DOHH2 (cell line): Measurements from ENCODE around the gene PRELID2.

ENCODE experiments used
- EZH2phosphoT487 ChIP-seq: fragments of 200-600 bp; sonication (generic); IDR thresholded peaks from 2 replicates; pipeline ENCODE4 v1.6.1; 2017; ENCODE audit warnings: borderline replicate concordance, mild to moderate bottlenecking, antibody characterized with exemption, low read length, moderate library complexity, mixed read lengths
- TF ChIP-seq, protein P1 (sequence below): fragments of 200-600 bp; sonication (generic); IDR thresholded peaks from one replicate; pipeline ENCODE4 v1.5.1; 2014; ENCODE audit warnings: antibody characterized with exemption, mild to moderate bottlenecking, low read depth, low read length; ENCODE audit not compliant: poor library complexity, severe bottlenecking

DNA sequence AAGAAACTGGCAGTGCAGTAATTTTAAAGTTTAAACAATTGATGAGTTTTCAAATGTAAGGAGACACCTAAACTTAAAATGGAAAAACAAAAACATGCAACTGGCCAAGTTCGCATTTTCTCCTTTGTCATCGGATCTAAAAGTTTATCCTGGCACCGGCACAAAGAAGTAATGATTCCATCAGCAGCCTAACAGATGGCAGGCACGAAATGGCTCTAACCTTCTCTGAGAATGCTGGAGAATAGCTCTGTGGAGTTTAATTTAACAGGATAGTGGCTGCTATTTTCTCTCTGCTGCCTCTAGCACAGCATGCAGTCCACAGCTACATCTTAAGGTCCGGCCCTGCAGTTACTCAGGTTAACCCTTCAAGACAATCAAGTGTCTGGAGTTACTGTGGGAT, 82.2 kb downstream of the PRELID2 start:
- TF ChIP-seq EZH2phosphoT487, result no peak
- TF ChIP-seq, protein P1, sequence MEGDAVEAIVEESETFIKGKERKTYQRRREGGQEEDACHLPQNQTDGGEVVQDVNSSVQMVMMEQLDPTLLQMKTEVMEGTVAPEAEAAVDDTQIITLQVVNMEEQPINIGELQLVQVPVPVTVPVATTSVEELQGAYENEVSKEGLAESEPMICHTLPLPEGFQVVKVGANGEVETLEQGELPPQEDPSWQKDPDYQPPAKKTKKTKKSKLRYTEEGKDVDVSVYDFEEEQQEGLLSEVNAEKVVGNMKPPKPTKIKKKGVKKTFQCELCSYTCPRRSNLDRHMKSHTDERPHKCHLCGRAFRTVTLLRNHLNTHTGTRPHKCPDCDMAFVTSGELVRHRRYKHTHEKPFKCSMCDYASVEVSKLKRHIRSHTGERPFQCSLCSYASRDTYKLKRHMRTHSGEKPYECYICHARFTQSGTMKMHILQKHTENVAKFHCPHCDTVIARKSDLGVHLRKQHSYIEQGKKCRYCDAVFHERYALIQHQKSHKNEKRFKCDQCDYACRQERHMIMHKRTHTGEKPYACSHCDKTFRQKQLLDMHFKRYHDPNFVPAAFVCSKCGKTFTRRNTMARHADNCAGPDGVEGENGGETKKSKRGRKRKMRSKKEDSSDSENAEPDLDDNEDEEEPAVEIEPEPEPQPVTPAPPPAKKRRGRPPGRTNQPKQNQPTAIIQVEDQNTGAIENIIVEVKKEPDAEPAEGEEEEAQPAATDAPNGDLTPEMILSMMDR, result no peak
